NB4 (cell line): ENCODE measurements around the gene LRRC74A.
A peak's percentile ranks its signal among the peaks of the same experiment; 100 is the strongest.

Source experiments
- DNase-seq: peaks from one replicate; pipeline ENCODE4 v3.0.0; 2010; ENCODE audit warnings: low read depth
- H3K4me3 ChIP-seq: one replicate; pipeline ENCODE4 v1.5.1; 2011; ENCODE audit warnings: mild to moderate bottlenecking, low read depth, low read length, moderate library complexity
- MYC ChIP-seq: IDR thresholded peaks from 2 replicates; pipeline ENCODE4 v1.6.1; 2011; ENCODE audit warnings: low read depth, low read length
- POLR2A ChIP-seq: IDR thresholded peaks from 2 replicates; pipeline ENCODE4 v1.6.1; 2011; ENCODE audit warnings: mild to moderate bottlenecking; ENCODE audit not compliant: insufficient read length; ENCODE audit errors: extremely low read depth
- TF ChIP-seq, protein P1 (sequence below): IDR thresholded peaks from one replicate; pipeline ENCODE4 v1.5.1; 2012; ENCODE audit warnings: low read depth, low read length
- TF ChIP-seq, protein P2 (sequence below): IDR thresholded peaks from 2 replicates; pipeline ENCODE4 v1.6.1; 2011; ENCODE audit warnings: low read depth, low read length

LRRC74A gene

DNA sequence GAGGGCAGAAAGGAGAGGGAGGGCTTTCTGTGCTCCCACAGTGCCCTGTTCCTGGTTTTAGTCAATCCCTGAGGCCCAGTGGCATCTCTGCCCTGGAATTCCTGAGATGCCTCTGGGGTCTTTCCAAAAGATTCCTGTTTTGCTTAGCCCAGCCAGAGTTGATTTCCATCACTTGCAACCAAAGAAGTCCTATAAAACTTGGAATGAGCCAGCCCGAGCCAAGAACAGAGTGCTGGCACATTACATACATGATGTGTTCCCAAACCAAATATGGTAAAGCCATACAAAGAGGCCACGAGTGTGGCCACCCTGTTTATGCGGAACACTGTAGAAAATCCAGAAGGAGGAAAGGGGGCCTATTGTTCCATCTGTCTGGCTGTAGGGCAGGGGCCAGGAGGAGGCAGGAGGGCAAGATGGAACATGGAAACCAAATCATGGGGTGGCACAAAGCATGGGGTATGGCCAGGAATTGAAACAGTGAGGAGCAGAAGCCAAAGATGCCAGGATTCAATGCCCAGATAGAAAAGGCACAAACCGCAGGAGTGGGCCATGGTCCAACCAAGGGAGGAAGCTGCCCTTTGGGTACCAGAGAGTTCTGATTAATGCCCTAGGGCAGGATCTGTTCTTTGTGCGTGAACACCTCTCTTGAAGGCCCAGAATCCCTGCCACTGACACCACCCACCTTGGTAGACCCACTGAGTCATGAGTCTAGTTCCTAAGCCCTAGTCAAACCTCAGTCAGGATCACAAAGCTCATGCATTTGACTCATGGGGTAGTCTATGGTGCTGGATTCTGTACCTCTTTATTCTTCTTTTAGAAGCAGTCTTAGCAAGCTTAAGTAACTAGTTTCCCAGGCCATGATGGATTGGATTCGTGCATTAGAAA lies 75.2 kb downstream of the LRRC74A start:
- DNase-seq: no peak
- TF ChIP-seq, protein P1, sequence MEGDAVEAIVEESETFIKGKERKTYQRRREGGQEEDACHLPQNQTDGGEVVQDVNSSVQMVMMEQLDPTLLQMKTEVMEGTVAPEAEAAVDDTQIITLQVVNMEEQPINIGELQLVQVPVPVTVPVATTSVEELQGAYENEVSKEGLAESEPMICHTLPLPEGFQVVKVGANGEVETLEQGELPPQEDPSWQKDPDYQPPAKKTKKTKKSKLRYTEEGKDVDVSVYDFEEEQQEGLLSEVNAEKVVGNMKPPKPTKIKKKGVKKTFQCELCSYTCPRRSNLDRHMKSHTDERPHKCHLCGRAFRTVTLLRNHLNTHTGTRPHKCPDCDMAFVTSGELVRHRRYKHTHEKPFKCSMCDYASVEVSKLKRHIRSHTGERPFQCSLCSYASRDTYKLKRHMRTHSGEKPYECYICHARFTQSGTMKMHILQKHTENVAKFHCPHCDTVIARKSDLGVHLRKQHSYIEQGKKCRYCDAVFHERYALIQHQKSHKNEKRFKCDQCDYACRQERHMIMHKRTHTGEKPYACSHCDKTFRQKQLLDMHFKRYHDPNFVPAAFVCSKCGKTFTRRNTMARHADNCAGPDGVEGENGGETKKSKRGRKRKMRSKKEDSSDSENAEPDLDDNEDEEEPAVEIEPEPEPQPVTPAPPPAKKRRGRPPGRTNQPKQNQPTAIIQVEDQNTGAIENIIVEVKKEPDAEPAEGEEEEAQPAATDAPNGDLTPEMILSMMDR: no peak
- TF ChIP-seq POLR2A: no peak
- TF ChIP-seq, protein P2, sequence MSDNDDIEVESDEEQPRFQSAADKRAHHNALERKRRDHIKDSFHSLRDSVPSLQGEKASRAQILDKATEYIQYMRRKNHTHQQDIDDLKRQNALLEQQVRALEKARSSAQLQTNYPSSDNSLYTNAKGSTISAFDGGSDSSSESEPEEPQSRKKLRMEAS: no peak
- no peak for TF ChIP-seq MYC
- no peak overlapping the region for H3K4me3 ChIP-seq

DNA sequence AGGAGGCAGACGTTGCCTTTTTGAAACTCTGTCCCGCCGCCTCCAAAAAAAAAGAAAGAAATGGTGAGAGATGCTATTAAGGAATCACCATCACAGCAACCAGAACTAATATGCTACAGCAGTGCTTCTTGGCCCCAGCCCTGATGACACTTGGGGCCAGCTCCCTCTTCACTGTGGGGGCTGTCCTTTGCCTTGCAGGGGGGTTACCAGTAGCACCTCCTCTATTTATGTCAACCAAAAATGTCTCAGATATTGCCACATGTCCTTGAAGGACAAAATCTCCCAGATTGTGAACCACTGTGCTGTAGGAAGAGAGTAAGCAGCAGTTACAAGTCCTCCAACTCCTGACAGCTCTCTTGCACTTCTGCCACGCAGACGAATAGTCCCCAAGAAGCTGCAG lies 76.4 kb downstream of the LRRC74A start:
- H3K4me3 ChIP-seq: no peak overlapping the region
- TF ChIP-seq, protein P1: no peak
- no peak for TF ChIP-seq MYC
- no peak for TF ChIP-seq POLR2A
- TF ChIP-seq, protein P2: no peak
- DNase-seq: no peak

DNA sequence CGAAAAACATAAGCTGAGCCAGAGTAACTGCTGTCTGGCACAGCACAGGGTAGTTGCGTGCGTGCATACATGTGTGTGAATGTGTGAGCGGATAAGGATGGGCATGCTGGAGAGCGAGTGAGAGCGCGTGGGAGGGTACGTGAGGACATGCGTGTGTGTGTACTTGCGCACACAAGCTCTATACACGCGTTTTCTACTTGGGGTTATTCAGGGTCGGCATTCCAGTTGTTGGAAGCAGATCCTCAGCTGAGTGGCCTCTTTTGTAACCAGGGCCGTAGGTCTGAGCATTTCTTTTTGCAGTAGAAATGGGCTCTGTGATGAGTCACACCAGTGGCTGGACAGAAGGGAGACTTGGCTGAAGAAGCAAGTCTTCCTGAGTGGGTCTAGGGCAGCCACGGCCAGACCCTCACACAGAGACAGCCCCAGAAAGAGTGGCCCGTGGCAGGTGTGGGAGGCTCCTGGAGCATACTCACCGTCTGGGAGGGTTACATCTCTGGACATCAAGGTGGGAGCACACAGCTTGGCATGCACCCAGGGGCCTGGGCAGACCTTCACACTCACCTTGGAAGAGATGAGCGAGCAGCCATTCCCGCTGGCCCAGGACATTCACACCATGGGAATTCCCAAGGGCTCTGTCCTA lies 78.0 kb downstream of the LRRC74A start:
- TF ChIP-seq, protein P2: no peak
- TF ChIP-seq POLR2A (no peak), MYC (no peak)
- TF ChIP-seq, protein P1: no peak
- no peak overlapping the region for H3K4me3 ChIP-seq
- no peak for DNase-seq

DNA sequence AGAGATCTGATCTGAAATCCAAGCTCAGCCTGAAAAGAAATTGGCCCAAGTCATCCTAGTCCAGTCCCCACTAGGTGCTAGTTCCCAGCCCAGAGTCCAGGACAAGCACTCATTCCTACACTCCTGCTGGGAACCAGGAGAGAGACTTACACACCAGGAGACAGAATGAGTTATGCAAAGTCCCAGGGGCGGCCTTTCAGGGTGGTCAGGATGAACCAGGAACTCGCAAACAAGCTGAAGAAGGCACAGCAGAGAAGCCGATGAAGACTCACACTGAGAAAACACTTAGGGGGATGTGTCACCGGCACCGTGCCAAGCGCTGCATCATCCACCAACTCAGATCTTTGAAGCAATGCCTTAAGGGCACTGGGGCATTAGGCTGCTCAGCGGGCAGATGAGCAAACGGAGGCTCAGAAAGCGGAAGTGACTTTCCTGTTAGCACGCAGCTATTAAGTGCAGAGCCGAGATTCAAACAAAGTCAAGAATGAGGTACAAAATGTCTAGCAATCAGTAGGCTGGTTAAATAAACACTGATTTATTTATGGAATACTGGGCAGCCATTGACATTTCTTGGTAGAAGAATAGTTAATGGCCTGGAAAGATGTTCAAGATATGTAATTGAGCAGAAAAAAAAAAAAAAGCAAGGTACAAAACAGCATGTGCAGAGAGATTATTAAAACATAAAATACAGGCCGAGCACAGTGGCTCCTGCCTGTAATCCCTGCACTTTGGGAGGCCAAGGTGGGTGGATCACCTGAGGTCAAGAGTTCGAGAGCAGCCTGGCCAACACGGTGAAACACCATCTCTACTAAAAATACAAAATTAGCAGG lies 78.7 kb downstream of the LRRC74A start:
- no peak overlapping the region for H3K4me3 ChIP-seq
- peak; percentile 90 for DNase-seq
- TF ChIP-seq POLR2A (no peak), MYC (no peak)
- TF ChIP-seq, protein P2: 0 out of 2 replicates have a peak, but pooled peaks have one; percentile 13
- TF ChIP-seq, protein P1: no peak

DNA sequence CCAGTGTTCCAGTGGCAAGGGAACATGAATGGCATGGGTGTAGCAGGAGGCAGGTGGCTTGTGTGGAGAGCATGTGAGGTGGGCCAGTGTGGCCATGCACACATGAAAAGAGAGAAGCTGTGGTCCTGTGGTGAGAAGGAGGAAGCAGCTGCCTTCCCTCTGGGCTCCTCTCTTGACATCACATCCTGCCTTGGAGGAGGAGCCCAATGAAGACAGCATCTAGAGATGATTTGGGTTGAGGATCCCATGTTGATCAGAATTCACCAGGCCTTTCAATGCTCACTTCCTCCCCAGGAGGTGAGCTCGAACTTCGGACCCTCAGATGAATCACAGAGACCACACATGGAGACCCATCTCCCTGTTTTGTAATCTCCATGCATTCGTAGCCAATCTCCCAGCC lies 82.6 kb downstream of the LRRC74A start:
- TF ChIP-seq MYC (peak; percentile 75), POLR2A (no peak)
- TF ChIP-seq, protein P2: peak; percentile 88
- TF ChIP-seq, protein P1: no peak
- peak; percentile 88 for DNase-seq
- no peak overlapping the region for H3K4me3 ChIP-seq
